NCI-H446 treated with DMSO at 0.1 percent for 48 hours (cell line): ENCODE results near the gene GDF10.

Experiments used
- DNase-seq: peaks from one replicate; lab custom pipeline; 2025; lab: John Stamatoyannopoulos, UW

The GDF10 gene

DNA sequence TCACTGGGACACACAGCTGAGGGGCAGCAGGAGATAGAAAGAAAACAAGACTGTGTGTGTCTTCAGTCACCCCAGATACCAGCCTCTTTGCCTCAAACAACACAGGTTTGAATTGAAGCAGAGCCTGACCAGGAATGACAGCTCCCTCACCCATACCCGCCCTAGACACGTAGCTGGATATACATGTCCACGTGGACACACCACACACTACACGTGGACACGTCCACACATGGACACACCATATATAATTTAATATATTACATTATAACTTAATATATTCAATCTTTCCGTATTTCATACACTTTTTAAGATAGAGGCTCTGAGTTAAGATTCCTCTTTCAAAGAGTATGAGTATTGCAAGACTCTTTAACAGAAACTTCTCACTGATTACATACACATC is 33.5 kb downstream of the GDF10 start:
- DNase-seq, result no peak

DNA sequence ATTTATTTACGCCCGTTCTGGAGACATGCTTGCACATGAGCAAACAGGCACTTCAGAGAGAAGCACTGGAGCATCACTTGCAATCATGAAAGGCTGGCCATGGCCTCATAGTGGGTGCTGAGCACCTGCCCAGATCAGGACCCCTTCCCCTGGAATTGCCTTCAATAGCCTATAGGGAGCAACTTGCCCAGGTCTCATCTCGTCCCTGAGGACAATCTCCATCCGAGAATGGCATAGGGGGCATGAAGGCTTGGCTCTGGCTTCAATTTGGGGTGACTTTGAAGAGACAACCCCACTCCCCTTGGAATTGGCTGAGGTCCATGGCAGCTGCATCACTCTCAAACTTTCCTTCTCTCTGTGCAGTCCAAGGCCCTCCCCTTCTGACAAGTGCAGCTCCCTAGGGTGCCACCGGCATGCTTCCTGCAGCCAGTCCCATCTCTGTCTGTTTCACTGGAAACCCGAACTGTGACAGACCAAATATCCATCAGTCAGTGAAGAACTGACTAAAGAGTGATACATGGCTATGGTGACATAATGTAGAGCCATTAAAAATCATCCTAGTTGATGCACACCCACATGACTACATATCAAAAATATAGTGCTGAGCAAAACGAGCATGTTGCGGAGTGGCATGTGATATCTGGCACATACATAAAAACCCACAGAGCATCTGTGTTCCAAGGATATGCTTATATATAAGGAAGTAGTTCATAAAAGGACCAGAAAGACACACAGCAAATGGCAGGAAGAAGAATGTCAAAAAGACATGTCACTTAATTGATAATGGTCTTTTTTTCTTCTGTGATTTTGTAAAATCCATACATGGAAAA is 34.7 kb downstream of the GDF10 start:
- DNase-seq, result no peak

DNA sequence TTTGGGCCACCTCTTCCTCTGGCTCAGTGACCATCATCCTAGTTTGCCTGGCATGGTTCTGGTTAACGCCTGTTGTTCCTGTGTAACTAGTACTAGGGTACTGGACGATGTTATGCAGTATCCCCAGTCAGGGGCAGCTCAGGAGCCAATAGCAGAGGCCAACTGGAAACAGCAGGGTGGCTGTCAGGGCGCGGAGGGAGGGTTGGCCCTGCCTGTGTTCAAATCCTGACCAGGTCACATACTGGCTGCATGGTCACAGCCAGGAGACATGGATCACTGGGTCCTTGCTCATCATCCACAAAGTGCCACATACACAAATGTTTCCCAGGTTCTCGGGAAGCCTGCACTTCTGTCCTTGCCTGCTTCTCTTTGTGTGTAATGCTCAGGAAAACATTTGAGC is 35.9 kb downstream of the GDF10 start:
- no peak for DNase-seq

DNA sequence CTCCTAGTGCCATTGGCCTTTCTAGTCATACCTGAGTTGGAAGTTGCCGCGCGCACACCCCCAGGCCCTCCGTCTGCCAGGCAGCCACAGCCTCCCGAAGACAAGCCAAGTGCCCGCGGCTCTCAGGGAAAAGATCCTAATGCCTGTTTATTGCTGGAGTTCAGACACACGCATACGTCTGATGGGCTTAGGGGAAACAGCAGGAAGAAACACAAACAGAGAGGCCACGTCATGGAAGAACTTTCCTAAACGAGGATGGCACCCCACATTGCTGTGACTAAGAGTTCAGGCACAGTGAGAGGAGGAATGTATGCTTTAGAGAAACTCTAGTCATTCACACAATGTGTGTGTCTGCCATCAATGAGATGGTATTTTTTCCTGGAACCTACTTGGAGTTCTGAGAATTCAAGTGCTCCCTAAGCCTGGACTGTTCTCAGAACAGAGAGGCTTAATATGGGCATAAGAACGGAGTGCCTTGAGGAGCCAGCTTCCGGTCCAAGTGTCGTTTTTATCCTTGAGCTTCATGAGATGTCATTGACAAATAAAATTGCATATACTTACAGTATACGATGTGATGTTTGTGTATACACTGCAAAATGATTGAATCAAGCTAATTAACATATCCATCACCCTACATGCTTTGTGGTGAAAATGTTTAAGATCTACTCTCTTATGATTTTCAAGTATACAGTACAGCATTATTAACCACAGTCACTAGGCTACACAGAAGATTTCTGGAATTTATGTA is 36.6 kb downstream of the GDF10 start:
- DNase-seq, result no peak

DNA sequence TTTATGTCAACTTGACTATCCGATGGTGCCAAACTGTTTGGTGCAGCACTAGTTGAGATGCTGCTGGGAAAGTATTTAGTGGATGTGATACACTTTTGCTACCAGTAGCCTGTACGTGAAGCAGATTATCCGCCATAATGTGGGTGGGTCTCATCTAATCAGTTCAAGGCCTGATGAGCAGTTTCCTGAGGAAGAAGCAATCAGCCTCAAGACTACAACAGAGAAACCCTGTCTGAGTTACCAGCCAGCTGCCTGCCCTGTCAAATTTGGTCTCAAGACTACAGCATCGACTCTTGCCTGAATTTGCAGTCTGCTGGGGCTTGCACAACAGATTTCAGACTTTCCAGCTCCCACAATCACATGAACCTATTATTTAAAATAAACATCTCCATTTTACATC is 37.3 kb downstream of the GDF10 start:
- no peak for DNase-seq

DNA sequence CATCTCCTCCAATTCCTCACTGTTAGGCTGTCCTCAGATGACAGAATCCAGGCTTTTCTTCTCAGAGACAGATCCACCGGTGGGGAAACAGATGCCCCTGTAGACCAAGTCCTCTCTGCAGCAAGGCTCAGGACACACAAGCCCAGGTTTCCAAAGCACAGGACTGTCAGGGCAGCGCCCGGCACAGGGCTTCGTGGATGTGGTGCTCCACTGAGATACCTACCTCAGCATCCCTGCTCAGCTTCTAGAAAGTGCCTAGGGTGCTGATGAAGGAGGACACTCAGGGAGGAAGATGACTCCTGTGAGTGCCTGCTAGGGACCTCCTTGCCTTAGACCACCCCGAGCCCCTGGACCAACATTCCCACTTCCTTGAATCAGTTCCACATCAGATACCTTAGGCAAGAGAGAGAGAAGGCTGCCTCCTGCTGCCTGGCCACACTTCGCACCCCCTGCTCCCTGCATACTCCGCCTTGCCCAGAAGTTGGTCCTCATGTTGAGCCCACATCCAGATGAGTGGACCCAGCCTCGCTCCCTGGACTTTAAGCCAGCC is 39.3 kb downstream of the GDF10 start:
- DNase-seq, result no peak

DNA sequence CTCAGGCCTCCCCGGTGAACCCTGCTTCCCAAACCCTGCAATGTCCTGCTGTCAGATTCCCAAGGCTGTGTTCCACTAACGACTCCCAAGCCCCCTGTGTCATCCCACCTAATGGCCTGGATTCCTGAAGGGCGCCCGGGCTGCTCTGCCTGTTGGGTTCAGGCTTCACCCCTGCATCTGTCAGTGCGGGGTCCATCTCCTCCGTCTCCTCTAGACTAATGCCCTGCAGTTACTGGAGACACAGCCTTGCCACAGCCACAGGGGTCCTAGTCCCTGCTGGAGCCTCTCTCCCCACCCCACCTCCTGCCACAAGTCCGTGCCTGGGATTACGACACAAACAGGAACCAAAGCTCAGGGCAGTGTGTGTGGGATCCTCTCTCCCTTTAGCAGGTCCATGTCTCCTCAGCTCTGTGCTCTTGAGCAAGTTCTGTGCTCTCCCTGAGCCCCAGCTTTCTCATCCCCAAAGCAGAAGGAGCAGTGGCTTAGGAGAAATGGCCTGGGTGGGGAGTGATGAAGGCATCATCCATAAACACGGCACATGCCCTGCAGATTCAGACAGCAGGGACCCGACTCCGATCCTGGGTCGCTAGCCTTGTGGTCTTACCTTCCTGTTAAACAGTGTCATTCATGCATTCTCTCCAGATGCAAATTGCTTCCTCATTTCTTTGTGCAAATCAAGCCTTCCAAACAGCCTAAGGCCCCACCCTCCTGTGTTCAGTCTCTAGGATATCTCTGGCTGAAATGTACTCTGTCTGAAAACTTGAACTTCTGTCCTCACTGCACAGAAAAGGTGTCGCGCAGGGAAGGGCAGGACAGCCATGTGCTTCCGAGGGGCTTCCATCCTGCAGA is 40.0 kb downstream of the GDF10 start:
- DNase-seq, result no peak

DNA sequence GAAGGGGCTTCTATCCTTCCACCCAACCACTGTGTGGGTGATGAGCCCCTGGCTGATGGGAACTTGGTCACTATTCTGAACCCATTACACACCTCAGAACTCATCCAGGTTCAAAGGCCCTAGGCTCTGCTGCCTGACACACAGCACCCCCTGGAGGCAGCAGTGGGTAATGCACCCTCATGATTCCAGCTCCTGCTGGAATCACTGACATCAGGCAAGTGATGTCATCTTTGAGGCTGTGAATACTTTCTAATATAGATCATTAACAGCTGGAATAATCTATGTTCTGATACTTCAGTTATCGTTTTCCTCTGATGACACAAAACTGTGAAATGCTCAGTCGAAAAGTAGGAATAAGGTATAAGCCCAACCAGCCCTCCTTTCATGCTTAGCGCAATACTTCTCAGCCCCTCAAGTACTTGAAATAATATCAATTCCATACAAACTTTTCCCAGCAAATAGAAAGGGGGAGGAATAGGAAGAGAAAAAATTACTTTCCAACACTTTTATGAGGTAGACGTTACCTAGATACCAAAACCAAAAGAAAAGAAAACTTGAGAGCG is 40.7 kb downstream of the GDF10 start:
- no peak for DNase-seq

DNA sequence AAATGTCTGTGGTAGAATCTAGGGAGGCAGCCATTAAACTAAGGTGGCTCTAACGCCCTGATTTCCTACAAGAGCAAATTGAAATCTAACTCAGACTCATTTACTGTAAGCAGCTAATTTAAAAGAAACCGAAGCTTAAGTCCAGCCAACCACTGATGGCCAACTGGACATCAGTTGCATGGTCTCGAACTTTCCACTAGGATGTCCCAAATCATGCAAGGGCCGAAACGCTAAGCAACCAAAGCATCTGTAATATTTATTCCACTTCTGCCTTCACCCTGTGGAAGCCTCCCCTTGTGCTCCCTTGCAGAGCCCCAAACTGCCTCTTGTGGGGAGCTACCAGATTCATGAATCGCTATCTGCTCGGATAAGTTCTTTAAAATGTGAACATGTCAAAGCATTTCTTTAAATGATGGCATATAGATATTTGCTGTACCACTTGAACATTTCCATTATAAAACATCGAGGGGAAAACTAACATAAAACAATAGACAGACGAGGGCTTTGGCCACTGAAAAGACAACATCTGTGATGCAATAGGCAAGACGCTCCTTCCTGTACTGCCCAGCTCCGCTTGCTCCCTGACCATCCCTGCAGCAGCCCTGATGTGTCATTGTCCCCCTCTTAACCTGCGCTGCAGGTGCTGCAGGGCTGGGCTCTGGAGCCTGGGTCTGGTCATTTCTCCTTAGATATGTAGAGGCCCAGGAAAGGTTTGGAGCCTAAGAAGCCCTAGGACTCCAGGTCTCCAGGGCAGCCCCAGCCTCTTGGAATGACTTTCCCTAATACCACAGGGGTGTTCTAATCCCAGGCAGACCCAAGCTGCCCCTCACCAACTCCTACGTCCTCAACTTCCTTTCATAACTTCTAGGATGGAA is 45.2 kb downstream of the GDF10 start:
- DNase-seq, result no peak

DNA sequence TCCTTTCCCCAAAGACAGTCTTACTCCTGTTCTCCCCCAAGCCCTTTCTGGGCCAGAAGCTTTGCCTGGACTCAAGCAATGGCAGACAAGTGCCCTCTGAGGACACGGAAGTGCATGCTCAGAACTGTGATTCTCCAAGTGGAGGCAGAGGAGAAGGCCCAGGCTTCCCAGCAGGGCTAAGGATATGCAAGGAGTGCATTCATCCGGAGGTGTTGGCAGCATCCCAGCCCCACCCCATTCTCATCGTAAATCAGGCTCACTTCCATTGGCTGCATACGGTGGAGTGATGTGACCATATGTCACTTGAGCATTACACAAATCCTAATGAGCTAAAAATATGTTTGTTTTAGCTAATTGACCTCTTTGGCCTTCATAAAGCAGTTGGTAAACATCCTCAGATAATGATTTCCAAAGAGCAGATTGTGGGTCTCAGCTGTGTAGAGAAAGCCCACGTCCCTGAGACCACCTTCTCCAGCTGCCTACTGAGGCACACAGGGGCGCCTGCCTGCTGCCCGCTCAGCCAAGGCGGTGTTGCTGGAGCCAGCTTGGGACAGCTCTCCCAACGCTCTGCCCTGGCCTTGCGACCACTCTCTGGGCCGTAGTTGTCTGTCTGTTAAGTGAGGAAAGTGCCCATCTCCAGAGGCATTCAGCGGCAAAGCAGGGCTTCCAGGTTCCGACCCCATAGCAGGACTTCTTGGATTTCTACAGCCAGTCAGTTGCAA is 46.7 kb downstream of the GDF10 start:
- peak; percentile 49 for DNase-seq

DNA sequence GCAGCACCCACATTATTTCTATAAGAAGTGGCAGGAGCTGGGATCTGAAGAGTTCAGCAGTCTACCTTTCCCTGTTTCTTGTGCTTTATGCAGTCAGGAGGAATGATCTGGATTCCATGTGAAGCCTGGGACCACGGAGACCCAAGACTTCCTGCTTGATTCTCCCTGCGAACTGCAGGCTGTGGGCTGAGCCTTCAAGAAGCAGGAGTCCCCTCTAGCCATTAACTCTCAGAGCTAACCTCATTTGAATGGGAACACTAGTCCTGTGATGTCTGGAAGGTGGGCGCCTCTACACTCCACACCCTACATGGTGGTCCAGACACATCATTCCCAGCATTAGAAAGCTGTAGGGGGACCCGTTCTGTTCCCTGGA is 47.3 kb downstream of the GDF10 start:
- DNase-seq, result no peak

DNA sequence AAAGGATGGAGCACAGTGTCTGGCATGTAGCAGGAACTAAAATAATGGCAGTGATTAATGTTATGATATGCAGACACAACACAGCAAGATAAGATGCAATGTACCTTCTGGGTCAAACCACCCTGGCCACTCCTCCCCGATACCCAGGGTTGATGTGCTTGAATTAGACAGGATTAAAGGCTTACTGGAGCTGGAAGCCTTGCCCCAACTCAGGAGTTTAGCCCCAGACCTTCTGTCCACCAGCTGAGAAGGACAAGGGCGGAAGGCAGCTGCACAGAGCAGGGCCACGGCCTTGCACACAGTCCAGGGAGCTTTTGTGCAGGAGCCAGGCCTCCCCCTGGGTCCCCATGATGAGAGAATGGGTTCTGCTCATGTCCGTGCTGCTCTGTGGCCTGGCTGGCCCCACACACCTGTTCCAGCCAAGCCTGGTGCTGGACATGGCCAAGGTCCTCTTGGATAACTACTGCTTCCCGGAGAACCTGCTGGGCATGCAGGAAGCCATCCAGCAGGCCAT is 48.2 kb downstream of the GDF10 start, which contains the start of gene RBP3:
TSS of gene RBP3 (plus strand) at position 226 of the 514 bp plus-strand sequence. CDS start at position 348, 122 bp downstream.
- DNase-seq, result no peak

DNA sequence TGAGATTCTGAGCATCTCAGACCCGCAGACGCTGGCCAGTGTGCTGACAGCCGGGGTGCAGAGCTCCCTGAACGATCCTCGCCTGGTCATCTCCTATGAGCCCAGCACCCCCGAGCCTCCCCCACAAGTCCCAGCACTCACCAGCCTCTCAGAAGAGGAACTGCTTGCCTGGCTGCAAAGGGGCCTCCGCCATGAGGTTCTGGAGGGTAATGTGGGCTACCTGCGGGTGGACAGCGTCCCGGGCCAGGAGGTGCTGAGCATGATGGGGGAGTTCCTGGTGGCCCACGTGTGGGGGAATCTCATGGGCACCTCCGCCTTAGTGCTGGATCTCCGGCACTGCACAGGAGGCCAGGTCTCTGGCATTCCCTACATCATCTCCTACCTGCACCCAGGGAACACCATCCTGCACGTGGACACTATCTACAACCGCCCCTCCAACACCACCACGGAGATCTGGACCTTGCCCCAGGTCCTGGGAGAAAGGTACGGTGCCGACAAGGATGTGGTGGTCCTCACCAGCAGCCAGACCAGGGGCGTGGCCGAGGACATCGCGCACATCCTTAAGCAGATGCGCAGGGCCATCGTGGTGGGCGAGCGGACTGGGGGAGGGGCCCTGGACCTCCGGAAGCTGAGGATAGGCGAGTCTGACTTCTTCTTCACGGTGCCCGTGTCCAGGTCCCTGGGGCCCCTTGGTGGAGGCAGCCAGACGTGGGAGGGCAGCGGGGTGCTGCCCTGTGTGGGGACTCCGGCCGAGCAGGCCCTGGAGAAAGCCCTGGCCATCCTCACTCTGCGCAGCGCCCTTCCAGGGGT is 48.9 kb downstream of the GDF10 start:
- DNase-seq, result no peak

DNA sequence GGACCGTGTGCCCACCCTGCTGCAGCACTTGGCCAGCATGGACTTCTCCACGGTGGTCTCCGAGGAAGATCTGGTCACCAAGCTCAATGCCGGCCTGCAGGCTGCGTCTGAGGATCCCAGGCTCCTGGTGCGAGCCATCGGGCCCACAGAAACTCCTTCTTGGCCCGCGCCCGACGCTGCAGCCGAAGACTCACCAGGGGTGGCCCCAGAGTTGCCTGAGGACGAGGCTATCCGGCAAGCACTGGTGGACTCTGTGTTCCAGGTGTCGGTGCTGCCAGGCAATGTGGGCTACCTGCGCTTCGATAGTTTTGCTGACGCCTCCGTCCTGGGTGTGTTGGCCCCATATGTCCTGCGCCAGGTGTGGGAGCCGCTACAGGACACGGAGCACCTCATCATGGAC is 49.5 kb downstream of the GDF10 start:
- DNase-seq, result no peak

DNA sequence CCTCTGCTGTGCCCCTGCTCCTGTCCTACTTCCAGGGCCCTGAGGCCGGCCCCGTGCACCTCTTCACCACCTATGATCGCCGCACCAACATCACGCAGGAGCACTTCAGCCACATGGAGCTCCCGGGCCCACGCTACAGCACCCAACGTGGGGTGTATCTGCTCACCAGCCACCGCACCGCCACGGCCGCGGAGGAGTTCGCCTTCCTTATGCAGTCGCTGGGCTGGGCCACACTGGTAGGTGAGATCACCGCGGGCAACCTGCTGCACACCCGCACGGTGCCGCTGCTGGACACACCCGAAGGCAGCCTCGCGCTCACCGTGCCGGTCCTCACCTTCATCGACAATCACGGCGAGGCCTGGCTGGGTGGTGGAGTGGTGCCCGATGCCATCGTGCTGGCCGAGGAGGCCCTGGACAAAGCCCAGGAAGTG is 50.0 kb downstream of the GDF10 start:
- DNase-seq, result no peak

DNA sequence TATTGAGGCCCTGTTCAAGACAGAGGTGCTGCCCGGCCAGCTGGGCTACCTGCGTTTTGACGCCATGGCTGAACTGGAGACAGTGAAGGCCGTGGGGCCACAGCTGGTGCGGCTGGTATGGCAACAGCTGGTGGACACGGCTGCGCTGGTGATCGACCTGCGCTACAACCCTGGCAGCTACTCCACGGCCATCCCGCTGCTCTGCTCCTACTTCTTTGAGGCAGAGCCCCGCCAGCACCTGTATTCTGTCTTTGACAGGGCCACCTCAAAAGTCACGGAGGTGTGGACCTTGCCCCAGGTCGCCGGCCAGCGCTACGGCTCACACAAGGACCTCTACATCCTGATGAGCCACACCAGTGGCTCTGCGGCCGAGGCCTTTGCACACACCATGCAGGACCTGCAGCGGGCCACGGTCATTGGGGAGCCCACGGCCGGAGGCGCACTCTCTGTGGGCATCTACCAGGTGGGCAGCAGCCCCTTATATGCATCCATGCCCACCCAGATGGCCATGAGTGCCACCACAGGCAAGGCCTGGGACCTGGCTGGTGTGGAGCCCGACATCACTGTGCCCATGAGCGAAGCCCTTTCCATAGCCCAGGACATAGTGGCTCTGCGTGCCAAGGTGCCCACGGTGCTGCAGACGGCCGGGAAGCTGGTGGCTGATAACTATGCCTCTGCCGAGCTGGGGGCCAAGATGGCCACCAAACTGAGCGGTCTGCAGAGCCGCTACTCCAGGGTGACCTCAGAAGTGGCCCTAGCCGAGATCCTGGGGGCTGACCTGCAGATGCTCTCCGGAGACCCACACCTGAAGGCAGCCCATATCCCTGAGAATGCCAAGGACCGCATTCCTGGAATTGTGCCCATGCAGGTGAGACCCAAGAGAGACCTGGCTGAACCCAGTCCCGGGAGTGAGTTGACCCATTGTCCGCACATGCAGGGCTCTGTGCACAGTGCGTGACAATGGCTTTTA is 51.0 kb downstream of the GDF10 start:
- no peak for DNase-seq

DNA sequence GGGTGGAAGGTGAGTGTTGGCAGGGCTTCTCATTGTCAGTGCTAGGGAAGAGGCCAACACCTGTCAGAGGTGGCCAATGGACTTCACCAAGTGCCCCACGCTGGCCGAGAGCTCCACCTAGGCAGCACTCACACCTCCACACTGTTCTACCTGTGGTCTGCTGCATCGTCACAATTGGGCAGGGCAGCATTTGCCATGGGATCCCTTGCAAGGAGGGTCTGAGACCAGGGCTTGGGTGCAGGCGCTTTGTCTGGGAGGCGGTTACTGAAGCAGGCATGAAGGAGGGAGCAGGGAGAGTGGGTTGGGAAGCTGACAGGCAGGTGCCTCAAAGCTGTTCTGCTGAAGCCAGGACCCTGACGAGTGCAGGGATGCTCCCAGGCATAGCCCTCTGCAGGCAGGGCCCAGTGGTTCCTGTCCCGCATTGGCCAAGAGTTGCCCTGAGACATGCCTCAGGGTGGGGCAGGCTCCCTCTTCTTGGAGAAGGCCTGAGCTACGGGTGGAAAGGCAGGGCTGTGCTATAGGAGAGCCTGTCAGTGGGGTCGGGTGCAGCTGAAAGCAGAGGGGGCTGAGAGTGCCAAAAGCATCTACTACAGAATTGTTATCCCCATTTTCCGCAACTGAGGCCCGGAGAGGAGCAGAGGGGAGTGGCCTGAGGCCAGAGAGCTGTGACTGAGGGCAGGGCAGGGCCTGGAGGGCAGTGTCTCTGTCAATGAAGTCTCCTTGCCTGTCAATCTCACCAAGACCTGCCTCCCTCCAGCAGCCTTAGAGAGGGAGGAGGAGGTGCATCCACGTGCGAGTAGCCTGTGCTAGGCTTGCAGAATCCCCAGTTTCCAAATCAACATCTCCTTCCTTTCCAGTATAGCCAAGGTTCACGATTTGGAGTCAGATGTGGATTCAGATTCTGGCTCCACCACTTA is 52.2 kb downstream of the GDF10 start:
- no peak for DNase-seq
